Epithelial cell of esophagus (primary cell): ENCODE data around the gene YJEFN3.

Experiments
- DNase-seq: peaks from one replicate; pipeline ENCODE4 v3.0.0; 2010; ENCODE audit warnings: low read depth
- H3K4me3 ChIP-seq: 2 replicates; pipeline ENCODE4 v1.5.1; 2011; ENCODE audit warnings: mild to moderate bottlenecking, low read length, control low read depth
- TF ChIP-seq, protein P1 (sequence below): IDR thresholded peaks from 2 replicates; pipeline ENCODE4 v1.5.1; 2011; ENCODE audit warnings: low read depth, mild to moderate bottlenecking, low read length, control low read depth, inconsistent platforms; ENCODE audit not compliant: insufficient read depth; ENCODE audit errors: missing control alignments

Gene YJEFN3

GRCh38 chr19:19499272-19499995, 29.3 kb upstream of the YJEFN3 start:
- TF ChIP-seq, protein P1, sequence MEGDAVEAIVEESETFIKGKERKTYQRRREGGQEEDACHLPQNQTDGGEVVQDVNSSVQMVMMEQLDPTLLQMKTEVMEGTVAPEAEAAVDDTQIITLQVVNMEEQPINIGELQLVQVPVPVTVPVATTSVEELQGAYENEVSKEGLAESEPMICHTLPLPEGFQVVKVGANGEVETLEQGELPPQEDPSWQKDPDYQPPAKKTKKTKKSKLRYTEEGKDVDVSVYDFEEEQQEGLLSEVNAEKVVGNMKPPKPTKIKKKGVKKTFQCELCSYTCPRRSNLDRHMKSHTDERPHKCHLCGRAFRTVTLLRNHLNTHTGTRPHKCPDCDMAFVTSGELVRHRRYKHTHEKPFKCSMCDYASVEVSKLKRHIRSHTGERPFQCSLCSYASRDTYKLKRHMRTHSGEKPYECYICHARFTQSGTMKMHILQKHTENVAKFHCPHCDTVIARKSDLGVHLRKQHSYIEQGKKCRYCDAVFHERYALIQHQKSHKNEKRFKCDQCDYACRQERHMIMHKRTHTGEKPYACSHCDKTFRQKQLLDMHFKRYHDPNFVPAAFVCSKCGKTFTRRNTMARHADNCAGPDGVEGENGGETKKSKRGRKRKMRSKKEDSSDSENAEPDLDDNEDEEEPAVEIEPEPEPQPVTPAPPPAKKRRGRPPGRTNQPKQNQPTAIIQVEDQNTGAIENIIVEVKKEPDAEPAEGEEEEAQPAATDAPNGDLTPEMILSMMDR = no peak
- H3K4me3 ChIP-seq = no peak overlapping the region
- DNase-seq = no peak

DNA sequence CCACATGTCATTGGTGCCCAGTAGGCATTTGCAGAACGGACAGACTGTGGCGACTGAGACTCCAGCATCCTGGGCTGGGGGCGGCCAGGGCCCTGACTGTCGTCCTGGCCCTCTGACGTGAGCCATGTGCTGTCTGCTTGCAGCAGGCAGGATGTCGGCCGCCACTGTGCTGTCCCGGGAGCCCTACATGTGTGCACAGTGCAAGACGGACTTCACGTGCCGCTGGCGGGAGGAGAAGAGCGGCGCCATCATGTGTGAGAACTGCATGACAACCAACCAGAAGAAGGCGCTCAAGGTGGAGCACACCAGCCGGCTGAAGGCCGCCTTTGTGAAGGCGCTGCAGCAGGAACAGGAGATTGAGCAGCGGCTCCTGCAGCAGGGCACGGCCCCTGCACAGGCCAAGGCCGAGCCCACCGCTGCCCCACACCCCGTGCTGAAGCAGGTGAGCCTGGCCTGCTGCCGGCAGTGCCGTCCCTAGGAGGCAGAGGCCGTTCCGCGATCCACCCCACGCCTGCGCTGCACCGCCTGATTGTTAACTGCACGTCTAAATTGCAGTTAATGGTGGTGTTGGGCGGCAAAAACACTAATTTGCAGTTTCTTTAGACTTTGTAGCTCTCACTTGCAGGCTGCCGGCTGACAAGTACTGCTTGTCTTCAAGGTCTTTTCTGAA, 27.6 kb upstream of the YJEFN3 start:
- no peak overlapping the region for H3K4me3 ChIP-seq
- no peak for DNase-seq
- TF ChIP-seq, protein P1 = no peak

- H3K4me3 ChIP-seq = no peak overlapping the region
- no peak for DNase-seq
- TF ChIP-seq, protein P1 = no peak
Observed at GRCh38 chr19:19501798-19502197, 26.9 kb upstream of the YJEFN3 start.

DNA sequence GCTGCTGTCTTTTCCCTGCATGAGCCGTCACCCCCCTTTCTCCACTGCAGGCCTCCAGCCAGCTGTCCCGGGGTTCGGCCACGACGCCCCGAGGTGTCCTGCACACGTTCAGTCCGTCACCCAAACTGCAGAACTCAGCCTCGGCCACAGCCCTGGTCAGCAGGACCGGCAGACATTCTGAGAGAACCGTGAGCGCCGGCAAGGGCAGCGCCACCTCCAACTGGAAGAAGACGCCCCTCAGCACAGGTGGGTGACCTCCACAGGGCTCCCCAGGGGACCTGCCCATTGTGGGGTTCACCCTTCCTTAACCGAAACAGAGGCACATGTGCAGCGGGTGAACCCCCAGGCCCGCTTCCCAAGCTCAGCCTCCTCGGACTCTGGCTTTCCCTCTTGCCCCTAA, 26.4 kb upstream of the YJEFN3 start:
- H3K4me3 ChIP-seq = no peak overlapping the region
- DNase-seq = no peak
- TF ChIP-seq, protein P1 = no peak

- TF ChIP-seq, protein P1 = no peak
- no peak for DNase-seq
- H3K4me3 ChIP-seq = no peak overlapping the region
Observed at GRCh38 chr19:19502808-19503602, 25.7 kb upstream of the YJEFN3 start.

GRCh38 chr19:19504754-19505668, 23.7 kb upstream of the YJEFN3 start:
- no peak overlapping the region for H3K4me3 ChIP-seq
- TF ChIP-seq, protein P1 = no peak
- no peak for DNase-seq
